H9 (cell line): ENCODE results near the gene GRIA4. TPM values are rescaled to one million over a fixed set of nuclear protein-coding genes. Genes with fewer than 3 reads are reported as not detected.

Source experiments
- DNase-seq: peaks from one replicate; pipeline ENCODE4 v3.0.0-alpha.2; 2017
- H2AFZ ChIP-seq: one replicate; pipeline ENCODE4 v1.6.1; 2013; ENCODE audit warnings: mild to moderate bottlenecking, low read length, control low read depth, moderate library complexity
- H2AK5ac ChIP-seq: 2 replicates; pipeline ENCODE4 v1.6.1; 2013; ENCODE audit warnings: low read length, control low read depth, mixed read lengths; ENCODE audit not compliant: insufficient read length
- H2BK120ac ChIP-seq: one replicate; pipeline ENCODE4 v1.6.1; 2013; ENCODE audit warnings: low read depth, mild to moderate bottlenecking, low read length, control low read depth, inconsistent platforms; ENCODE audit not compliant: poor library complexity, severe bottlenecking
- H2BK12ac ChIP-seq: 2 replicates; pipeline ENCODE4 v1.6.1; 2013; ENCODE audit warnings: low read length, control low read depth, mixed read lengths, low read depth; ENCODE audit not compliant: insufficient read length
- H2BK15ac ChIP-seq: 2 replicates; pipeline ENCODE4 v1.6.1; 2013; ENCODE audit warnings: low read depth, low read length, control low read depth
- H2BK20ac ChIP-seq: one replicate; pipeline ENCODE4 v1.6.1; 2013; ENCODE audit warnings: low read depth, mild to moderate bottlenecking, low read length, control low read depth, inconsistent platforms; ENCODE audit not compliant: poor library complexity, severe bottlenecking
- H2BK5ac ChIP-seq: 2 replicates; pipeline ENCODE4 v1.6.1; 2013; ENCODE audit warnings: low read length, control low read depth, mixed read lengths; ENCODE audit not compliant: insufficient read length
- H3K14ac ChIP-seq: 2 replicates; pipeline ENCODE4 v1.6.1; 2013; ENCODE audit warnings: low read length, control low read depth; ENCODE audit not compliant: insufficient read depth
- H3K18ac ChIP-seq: 2 replicates; pipeline ENCODE4 v1.6.1; 2013; ENCODE audit warnings: low read depth, mild to moderate bottlenecking, mixed read lengths, low read length, control low read depth; ENCODE audit not compliant: insufficient read length
- H3K23ac ChIP-seq: 2 replicates; pipeline ENCODE4 v1.6.1; 2013; ENCODE audit warnings: low read length, control low read depth, mixed read lengths, low read depth; ENCODE audit not compliant: insufficient read length
- H3K23me2 ChIP-seq: 2 replicates; pipeline ENCODE4 v1.6.1; 2013; ENCODE audit warnings: low read depth, mild to moderate bottlenecking, mixed read lengths, low read length, control low read depth; ENCODE audit not compliant: insufficient read length, poor library complexity, severe bottlenecking
- H3K27ac ChIP-seq: 2 replicates; pipeline ENCODE4 v1.5.1; 2013; ENCODE audit warnings: low read length, control low read depth, mixed read lengths, low read depth; ENCODE audit not compliant: insufficient read length
- H3K27me3 ChIP-seq: 2 replicates; pipeline ENCODE4 v1.6.1; 2013; ENCODE audit warnings: low read length, control low read depth, inconsistent platforms; ENCODE audit not compliant: insufficient read depth
- H3K4ac ChIP-seq: 2 replicates; pipeline ENCODE4 v1.6.1; 2013; ENCODE audit warnings: low read depth, mild to moderate bottlenecking, control low read depth, inconsistent platforms, low read length, moderate library complexity
- H3K4me1 ChIP-seq: 2 replicates; pipeline ENCODE4 v1.6.1; 2013; ENCODE audit warnings: low read length, control low read depth, inconsistent platforms; ENCODE audit not compliant: insufficient read depth
- H3K4me2 ChIP-seq: 2 replicates; pipeline ENCODE4 v1.6.1; 2013; ENCODE audit warnings: low read length, control low read depth, mixed read lengths; ENCODE audit not compliant: insufficient read length, insufficient read depth
- H3K56ac ChIP-seq: 2 replicates; pipeline ENCODE4 v1.6.1; 2013; ENCODE audit warnings: low read depth, mild to moderate bottlenecking, mixed read lengths, low read length, control low read depth; ENCODE audit not compliant: insufficient read length
- H3K79me1 ChIP-seq: 2 replicates; pipeline ENCODE4 v1.6.1; 2013; ENCODE audit warnings: low read depth, mild to moderate bottlenecking, moderate library complexity, low read length, control low read depth, inconsistent platforms; ENCODE audit not compliant: insufficient read depth, poor library complexity, severe bottlenecking
- H3K79me2 ChIP-seq: 2 replicates; pipeline ENCODE4 v1.6.1; 2013; ENCODE audit warnings: low read length, control low read depth, inconsistent platforms; ENCODE audit not compliant: insufficient read depth
- H3K9ac ChIP-seq: 2 replicates; pipeline ENCODE4 v1.6.1; 2013; ENCODE audit warnings: low read length, control low read depth, mixed read lengths; ENCODE audit not compliant: insufficient read length; ENCODE audit errors: extremely low read depth
- H3K9me3 ChIP-seq: one replicate; pipeline ENCODE4 v1.6.1; 2013; ENCODE audit warnings: low read depth, low read length, inconsistent platforms; ENCODE audit not compliant: control insufficient read depth
- H3T11ph ChIP-seq: one replicate; pipeline ENCODE4 v1.6.1; 2013; ENCODE audit warnings: mild to moderate bottlenecking, low read length, control low read depth, inconsistent platforms
- H4K20me1 ChIP-seq: one replicate; pipeline ENCODE4 v1.6.1; 2013; ENCODE audit not compliant: control insufficient read depth, insufficient read length, insufficient read depth
- H4K5ac ChIP-seq: 2 replicates; pipeline ENCODE4 v1.6.1; 2013; ENCODE audit warnings: low read depth, mild to moderate bottlenecking, mixed read lengths, low read length, control low read depth; ENCODE audit not compliant: insufficient read length
- H4K8ac ChIP-seq: replicated peaks from 2 replicates; pipeline ENCODE4 v1.6.1; 2013; ENCODE audit warnings: low read length, control low read depth, mixed read lengths, low read depth; ENCODE audit not compliant: insufficient read length
- H4K91ac ChIP-seq: 2 replicates; pipeline ENCODE4 v1.6.1; 2013; ENCODE audit warnings: low read depth, mild to moderate bottlenecking, moderate library complexity, mixed read lengths, low read length, control low read depth; ENCODE audit not compliant: insufficient read length
- H3K27ac Mint-ChIP-seq, 3 experiments: 2 replicates in 2 of 3; 3 replicates in 1 of 3; pipeline ENCODE4 v1.8.0; 2020 to 2021; ENCODE audit warnings: mixed read lengths in 3 of 3, mild to moderate bottlenecking in 1 of 3, moderate library complexity in 1 of 3
- H3K27me3 Mint-ChIP-seq: 2 replicates; pipeline ENCODE4 v1.8.0; 2021; ENCODE audit warnings: low read depth, mild to moderate bottlenecking, moderate library complexity, mixed read lengths
- H3K36me3 Mint-ChIP-seq, 3 experiments: 2 replicates in 2 of 3; 3 replicates in 1 of 3; pipeline ENCODE4 v1.8.0; 2020 to 2021; ENCODE audit warnings: low read depth in 3 of 3, mixed read lengths in 3 of 3; ENCODE audit not compliant: insufficient read depth in 1 of 3
- H3K4me1 Mint-ChIP-seq, 2 experiments: 2 replicates each; pipeline ENCODE4 v1.8.0; 2020; ENCODE audit warnings: mixed read lengths in 2 of 2
- H3K4me3 Mint-ChIP-seq, 2 experiments: 2 replicates in 1 of 2; 3 replicates in 1 of 2; pipeline ENCODE4 v1.8.0; 2020 to 2021; ENCODE audit warnings: mild to moderate bottlenecking in 2 of 2, mixed read lengths in 2 of 2, moderate library complexity in 1 of 2
- H3K9me3 Mint-ChIP-seq, 2 experiments: 2 replicates in 1 of 2; 3 replicates in 1 of 2; pipeline ENCODE4 v1.8.0; 2020; ENCODE audit warnings: mild to moderate bottlenecking in 2 of 2, mixed read lengths in 2 of 2, moderate library complexity in 1 of 2
- WGBS: extraction: QIAGEN DNeasy Blood & Tissue Kit; methylation state at CpG from one replicate; pipeline ENCODE4 v1.1.7; 2013; ENCODE audit warnings: missing lambda C conversion rate, low lambda C conversion rate, mixed read lengths; ENCODE audit not compliant: insufficient read length; ENCODE audit errors: extremely low coverage; 5-methylcytosine and 5-hydroxymethylcytosine counted together
- total RNA-seq: library from RNA; stranded (reverse); gene quantifications from 2 replicates; pipeline ENCODE4 v1.2.1, GENCODE V29; 2021
- TF ChIP-seq, protein P1 (sequence below): fragments of 200-600 bp; sonication (generic); conservative IDR thresholded peaks from 3 replicates; pipeline ENCODE4 v1.8.0; 2021; ENCODE audit warnings: antibody characterized with exemption, mild to moderate bottlenecking

GRIA4 gene
- total RNA-seq, 1 experiment from 2014 or later, result 0.83 TPM

DNA sequence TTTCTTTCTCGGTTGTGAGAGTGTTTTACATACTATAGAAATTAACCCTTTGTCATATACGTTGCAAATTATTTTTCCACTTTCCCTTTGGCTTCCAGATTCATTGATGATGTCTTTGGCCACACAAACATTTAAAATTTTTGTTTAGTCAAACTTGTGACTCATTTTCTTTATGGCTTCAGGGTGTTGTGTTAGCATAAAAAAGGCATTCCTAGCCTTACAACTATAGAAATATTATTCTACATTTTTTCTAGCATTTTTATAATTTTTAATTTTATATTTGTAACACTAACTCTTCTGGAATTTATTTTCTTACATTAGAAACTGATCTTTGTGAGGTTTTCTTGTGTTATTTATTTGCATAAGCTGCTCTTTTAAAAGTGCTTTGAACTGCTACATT lies 12.1 kb downstream of the GRIA4 start:
- Histone ChIP-seq H3K27ac (no peak overlapping the region), H3K4ac (no peak overlapping the region), H4K5ac (no peak overlapping the region), H3K9ac (no peak overlapping the region), H3K79me1 (no peaks in the 10 kb centered on the region), H2BK20ac (no peak overlapping the region), H3K4me1 (no peaks in the 10 kb centered on the region), H3K27me3 (no peaks in the 10 kb centered on the region), H2AK5ac (no peak overlapping the region), H4K20me1 (no peaks in the 10 kb centered on the region), H3K14ac (no peak overlapping the region), H4K91ac (no peak overlapping the region), H3T11ph (no peak overlapping the region), H2BK15ac (no peak overlapping the region), H2BK12ac (no peak overlapping the region), H2BK5ac (no peak overlapping the region), H3K23ac (no peak overlapping the region), H2BK120ac (no peak overlapping the region), H3K18ac (no peak overlapping the region), H3K4me2 (no peak overlapping the region), H3K56ac (no peak overlapping the region), H3K23me2 (no peaks in the 10 kb centered on the region), H2AFZ (no peak overlapping the region), H3K9me3 (no peaks in the 10 kb centered on the region), H3K79me2 (no peaks in the 10 kb centered on the region), H4K8ac (no peak overlapping the region)
- Mint-ChIP-seq H3K27me3 (no peaks in the 10 kb centered on the region), H3K4me3 (no peak overlapping the region), H3K36me3 (peaks cover 0 to 3% (median 0%) of the 10 kb centered on the region in 3 experiments; a peak in 3 of 7 replicates), H3K27ac (no peak overlapping the region), H3K4me1 (no peaks in the 10 kb centered on the region), H3K9me3 (no peaks in the 10 kb centered on the region)
- no CpG with 5 or more reads among the region's 2 CpGs for WGBS
- TF ChIP-seq, protein P1, sequence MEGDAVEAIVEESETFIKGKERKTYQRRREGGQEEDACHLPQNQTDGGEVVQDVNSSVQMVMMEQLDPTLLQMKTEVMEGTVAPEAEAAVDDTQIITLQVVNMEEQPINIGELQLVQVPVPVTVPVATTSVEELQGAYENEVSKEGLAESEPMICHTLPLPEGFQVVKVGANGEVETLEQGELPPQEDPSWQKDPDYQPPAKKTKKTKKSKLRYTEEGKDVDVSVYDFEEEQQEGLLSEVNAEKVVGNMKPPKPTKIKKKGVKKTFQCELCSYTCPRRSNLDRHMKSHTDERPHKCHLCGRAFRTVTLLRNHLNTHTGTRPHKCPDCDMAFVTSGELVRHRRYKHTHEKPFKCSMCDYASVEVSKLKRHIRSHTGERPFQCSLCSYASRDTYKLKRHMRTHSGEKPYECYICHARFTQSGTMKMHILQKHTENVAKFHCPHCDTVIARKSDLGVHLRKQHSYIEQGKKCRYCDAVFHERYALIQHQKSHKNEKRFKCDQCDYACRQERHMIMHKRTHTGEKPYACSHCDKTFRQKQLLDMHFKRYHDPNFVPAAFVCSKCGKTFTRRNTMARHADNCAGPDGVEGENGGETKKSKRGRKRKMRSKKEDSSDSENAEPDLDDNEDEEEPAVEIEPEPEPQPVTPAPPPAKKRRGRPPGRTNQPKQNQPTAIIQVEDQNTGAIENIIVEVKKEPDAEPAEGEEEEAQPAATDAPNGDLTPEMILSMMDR, result no peak
- no peak for DNase-seq
